HL-60 (cell line): Measurements from ENCODE around the gene GLTP.
"Not testable (repeated sequence)": the region's sequence is repeated elsewhere in the genome, so short reads cannot be mapped to it uniquely, and the experiment has no call there.

Experiments used
- DNase-seq, 2 experiments: peaks; one replicate each; pipeline ENCODE4 v3.0.0-alpha.2; 2010 to 2020; ENCODE audit warnings: low read depth in 1 of 2, low spot score in 1 of 2
- H3K27ac ChIP-seq: fragments of 250-450 bp; sonication (Bioruptor Pico); replicated peaks from 2 replicates; pipeline ENCODE4 v1.5.1; 2020; ENCODE audit warnings: mild to moderate bottlenecking, moderate library complexity
- H3K27me3 ChIP-seq: fragments of 250-450 bp; sonication (Bioruptor Pico); 2 replicates; pipeline ENCODE4 v1.5.1; 2021; ENCODE audit warnings: mild to moderate bottlenecking, moderate library complexity; ENCODE audit not compliant: insufficient read depth, poor library complexity, severe bottlenecking
- H3K4me3 ChIP-seq: replicated peaks from 2 replicates; pipeline ENCODE4 v1.5.1; 2011; ENCODE audit warnings: mild to moderate bottlenecking, control low read depth, low read length; ENCODE audit not compliant: insufficient read depth
- CTCF ChIP-seq: IDR thresholded peaks from one replicate; pipeline ENCODE4 v1.5.1; 2011; ENCODE audit warnings: low read length, control low read depth, inconsistent platforms; ENCODE audit not compliant: insufficient read depth
- GABPA ChIP-seq: IDR thresholded peaks from 2 replicates; pipeline ENCODE4 v1.6.1; 2012; ENCODE audit warnings: low read depth
- POLR2AphosphoS5 ChIP-seq: IDR thresholded peaks from 2 replicates; pipeline ENCODE4 v1.6.1; 2012; ENCODE audit warnings: low read depth
- SPI1 ChIP-seq: IDR thresholded peaks from 2 replicates; pipeline ENCODE4 v1.6.1; 2012; ENCODE audit warnings: low read depth, mild to moderate bottlenecking, borderline replicate concordance
- long read RNA-seq: library from polyadenylated mRNA; unstranded; transcript quantifications from one replicate; pipeline ENCODE4 v2.0.0, GENCODE V29; 2020
- TF ChIP-seq, protein P1 (sequence below): IDR thresholded peaks from 2 replicates; pipeline ENCODE4 v1.6.1; 2012; ENCODE audit warnings: low read depth; ENCODE audit not compliant: insufficient replicate concordance

Gene GLTP, protein sequence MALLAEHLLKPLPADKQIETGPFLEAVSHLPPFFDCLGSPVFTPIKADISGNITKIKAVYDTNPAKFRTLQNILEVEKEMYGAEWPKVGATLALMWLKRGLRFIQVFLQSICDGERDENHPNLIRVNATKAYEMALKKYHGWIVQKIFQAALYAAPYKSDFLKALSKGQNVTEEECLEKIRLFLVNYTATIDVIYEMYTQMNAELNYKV
- long read RNA-seq, transcript GLTP-201 (5 exons, 2,356 nt): major isoform, 48 of 51 reads
- long read RNA-seq, partial matches to known transcripts: 0 of 51 reads
- long read RNA-seq, other reads (novel, unspliced or antisense): 3 of 51 reads

- Histone ChIP-seq H3K27me3 (no peaks in the 10 kb centered on the region), H3K4me3 (peak within 1 kb of the TSS; percentile 72), H3K27ac (peak within 1 kb of the TSS; percentile 63)
- TF ChIP-seq GABPA (no peak), CTCF (peak; percentile 26), SPI1 (peak; percentile 32; the same call in 1 of the 2 replicates), POLR2AphosphoS5 (no peak)
- TF ChIP-seq, protein P1, sequence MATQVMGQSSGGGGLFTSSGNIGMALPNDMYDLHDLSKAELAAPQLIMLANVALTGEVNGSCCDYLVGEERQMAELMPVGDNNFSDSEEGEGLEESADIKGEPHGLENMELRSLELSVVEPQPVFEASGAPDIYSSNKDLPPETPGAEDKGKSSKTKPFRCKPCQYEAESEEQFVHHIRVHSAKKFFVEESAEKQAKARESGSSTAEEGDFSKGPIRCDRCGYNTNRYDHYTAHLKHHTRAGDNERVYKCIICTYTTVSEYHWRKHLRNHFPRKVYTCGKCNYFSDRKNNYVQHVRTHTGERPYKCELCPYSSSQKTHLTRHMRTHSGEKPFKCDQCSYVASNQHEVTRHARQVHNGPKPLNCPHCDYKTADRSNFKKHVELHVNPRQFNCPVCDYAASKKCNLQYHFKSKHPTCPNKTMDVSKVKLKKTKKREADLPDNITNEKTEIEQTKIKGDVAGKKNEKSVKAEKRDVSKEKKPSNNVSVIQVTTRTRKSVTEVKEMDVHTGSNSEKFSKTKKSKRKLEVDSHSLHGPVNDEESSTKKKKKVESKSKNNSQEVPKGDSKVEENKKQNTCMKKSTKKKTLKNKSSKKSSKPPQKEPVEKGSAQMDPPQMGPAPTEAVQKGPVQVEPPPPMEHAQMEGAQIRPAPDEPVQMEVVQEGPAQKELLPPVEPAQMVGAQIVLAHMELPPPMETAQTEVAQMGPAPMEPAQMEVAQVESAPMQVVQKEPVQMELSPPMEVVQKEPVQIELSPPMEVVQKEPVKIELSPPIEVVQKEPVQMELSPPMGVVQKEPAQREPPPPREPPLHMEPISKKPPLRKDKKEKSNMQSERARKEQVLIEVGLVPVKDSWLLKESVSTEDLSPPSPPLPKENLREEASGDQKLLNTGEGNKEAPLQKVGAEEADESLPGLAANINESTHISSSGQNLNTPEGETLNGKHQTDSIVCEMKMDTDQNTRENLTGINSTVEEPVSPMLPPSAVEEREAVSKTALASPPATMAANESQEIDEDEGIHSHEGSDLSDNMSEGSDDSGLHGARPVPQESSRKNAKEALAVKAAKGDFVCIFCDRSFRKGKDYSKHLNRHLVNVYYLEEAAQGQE: no peak
- DNase-seq: peak; percentile 56 to 69
These were observed at the start of gene GLTP for GRCh38 chr12:109880043-109880931. TSS of gene GLTP (minus strand) at chr12:109880541. CDS start at chr12:109880374, 167 bp downstream.

DNA sequence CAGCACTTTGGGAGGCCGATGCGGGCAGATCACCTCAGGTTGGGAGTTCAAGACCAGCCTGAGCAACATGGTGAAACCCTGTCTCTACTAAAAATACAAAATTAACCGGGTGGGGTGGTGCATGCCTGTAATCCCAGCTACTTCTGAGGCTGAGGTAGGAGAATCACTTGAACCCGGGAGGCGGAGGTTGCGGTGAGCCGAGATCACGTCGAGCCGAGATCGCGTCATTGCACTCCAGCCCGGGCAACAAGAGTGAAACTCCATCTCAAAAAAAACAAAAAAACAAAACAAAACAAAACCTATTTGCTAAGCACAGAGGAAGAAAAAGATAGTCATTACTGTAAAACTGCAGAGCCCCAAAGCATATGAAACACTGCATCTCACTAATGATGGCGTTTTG, 49.0 kb upstream of the GLTP start:
- not testable (repeated sequence) for H3K4me3 ChIP-seq, H3K27ac ChIP-seq, H3K27me3 ChIP-seq, DNase-seq

DNA sequence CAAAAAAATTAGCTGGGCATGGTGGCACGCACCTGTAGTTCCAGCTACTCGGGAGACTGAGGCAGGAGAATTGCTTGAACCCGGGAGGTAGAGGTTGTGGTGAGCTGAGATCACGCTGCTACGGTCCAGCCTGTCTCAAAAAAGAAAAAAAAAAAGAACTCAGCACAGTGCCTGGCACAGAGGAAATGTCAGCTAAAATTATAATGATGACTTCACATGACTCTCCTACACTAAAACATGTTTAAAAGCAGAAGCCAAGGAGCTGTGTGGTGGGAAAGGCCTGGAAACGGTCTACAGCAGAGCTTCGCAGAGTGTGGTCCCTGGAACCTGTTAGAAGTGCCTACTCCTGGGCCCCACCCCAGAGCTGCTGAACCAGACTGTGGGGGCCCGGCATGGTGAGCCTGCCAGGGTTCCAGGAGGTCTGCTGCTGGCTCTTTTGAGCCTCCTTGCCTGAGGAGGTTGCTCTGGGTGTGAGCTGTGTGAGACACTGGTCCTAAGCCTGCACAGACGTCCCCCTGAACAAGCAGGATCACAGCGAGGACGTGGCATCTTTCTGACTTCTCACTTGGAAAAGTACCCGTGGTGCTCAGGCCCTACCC, 47.8 kb upstream of the GLTP start:
- H3K27ac ChIP-seq: no peak overlapping the region
- no peak for TF ChIP-seq POLR2AphosphoS5
- TF ChIP-seq GABPA: no peak
- TF ChIP-seq, protein P1: no peak
- TF ChIP-seq SPI1: no peak
- no peak for TF ChIP-seq CTCF
- H3K27me3 ChIP-seq: no peaks in the 10 kb centered on the region
- no peak overlapping the region for H3K4me3 ChIP-seq
- no peak for DNase-seq

GRCh38 chr12:109927622-109928021, 47.3 kb upstream of the GLTP start:
- Histone ChIP-seq H3K4me3 (no peak overlapping the region), H3K27me3 (no peaks in the 10 kb centered on the region), H3K27ac (no peak overlapping the region)
- DNase-seq: peak in 1 of 2 experiments; percentile 40
- no peak for TF ChIP-seq SPI1
- peak; percentile 67 for TF ChIP-seq CTCF
- TF ChIP-seq POLR2AphosphoS5: no peak
- TF ChIP-seq GABPA: no peak
- TF ChIP-seq, protein P1: no peak
